Activated CD8-positive, alpha-beta memory T cell treated with anti-CD3 and anti-CD28 coated beads, Interleukin-2, amount 50 U/mL, for 24 hours (primary cell): ENCODE results near the gene FCER2.

Experiments
- DNase-seq: peaks from one replicate; pipeline ENCODE4 v3.0.0-alpha.2; 2020; ENCODE audit errors: extremely low read depth

The FCER2 gene

GRCh38 chr19:7733376-7733775, 31.4 kb upstream of the FCER2 start:
- no peak for DNase-seq

GRCh38 chr19:7732045-7732444, 30.1 kb upstream of the FCER2 start, which contains the start of gene CLEC4G:
Gene CLEC4G, minus strand, starts transcription at chr19:7732110. Its CDS starts 8 bp downstream, at chr19:7732102.
- DNase-seq, result no peak

- DNase-seq, result no peak
Measured at GRCh38 chr19:7731615-7732014, 29.7 kb upstream of the FCER2 start.

GRCh38 chr19:7731218-7731595, 29.3 kb upstream of the FCER2 start:
- DNase-seq, result no peak

DNA sequence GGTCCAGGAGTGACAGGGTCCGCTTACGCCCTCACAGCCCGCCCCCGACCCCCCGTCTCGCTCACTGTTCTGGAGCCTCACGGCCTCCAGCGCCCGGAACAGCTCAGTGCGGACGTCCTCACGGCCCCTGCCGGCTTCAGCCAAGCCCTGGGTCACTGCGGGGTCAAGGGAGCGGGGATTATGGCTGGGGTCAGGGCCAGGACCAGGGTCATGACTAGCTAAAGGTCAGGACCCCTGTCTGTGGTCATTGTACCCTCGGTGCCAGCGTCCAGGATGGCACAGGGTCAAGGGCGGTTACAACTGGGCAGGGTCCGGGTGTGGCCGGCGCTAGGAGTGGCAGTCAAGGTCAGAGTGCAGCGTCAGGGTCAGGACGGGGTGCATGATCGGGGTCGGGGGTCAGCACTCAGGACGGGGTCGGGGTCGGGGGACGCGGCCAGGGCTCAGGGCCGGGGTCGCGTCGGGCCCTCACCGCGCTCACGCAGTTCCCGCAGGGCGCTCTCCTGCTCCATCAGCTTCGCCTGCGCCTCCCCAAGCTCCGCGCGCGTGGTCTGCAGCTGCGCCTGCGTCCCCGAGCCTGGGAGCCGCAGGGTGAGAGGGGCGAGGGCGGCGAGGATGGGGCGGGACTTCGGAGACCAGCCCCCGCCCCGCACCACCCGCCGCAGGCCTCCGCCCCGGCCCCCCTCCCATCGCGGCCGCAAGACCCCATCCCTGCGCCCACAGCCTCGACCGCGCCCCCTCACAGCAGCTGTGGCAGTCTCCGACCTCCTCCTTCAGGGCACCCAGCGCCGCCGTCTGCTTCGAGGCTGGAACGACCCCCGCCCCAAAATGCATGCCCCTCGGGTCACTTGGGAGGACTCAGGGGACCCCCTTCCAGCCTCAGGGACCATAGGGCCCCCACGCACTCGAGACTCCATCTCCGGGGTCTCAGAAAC, 28.6 kb upstream of the FCER2 start:
- no peak for DNase-seq

DNA sequence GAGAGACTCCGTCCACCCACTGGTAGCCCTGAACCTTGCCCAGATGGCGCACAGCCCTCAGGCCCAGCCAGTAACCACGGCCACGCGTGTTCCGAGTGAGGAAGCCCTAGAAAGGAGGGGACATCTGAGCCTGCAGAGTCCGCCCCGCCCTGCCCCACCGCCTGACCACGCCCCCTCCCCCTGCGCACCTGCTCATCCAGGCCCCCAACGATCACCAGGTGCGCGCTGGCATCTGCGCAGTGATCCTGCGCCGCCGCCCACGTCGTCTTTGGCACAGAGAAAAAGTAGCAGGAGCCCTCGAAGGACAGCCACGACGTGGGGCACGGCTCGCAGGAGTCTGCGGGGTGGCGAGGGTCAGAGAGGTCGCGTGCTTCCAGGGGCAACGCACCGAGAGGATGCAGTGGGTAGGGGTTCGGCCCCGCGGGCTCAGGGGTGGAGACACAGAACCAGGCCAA, 27.9 kb upstream of the FCER2 start:
- no peak for DNase-seq

- DNase-seq, result no peak
Measured at GRCh38 chr19:7729211-7729610, 27.3 kb upstream of the FCER2 start.

DNA sequence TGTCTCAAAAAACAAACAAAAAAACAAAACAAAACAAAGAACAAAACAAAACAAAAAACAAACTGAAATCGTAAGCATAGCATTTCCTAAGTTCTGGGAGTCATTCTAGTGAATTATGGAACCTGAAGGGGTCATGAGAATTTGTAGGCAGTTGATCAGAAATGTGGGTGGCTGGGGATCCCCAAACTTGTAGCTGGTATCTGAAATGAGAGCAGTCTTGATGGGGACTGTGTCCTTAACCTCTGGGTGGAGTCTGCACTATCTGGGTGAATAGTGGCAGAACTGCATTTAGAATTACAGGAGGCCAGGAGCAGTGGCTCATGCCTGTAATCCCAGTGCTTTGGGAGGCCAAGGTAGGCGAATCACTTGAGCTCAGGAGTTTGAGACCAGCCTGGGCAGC, 23.9 kb upstream of the FCER2 start:
- DNase-seq, result no peak

DNA sequence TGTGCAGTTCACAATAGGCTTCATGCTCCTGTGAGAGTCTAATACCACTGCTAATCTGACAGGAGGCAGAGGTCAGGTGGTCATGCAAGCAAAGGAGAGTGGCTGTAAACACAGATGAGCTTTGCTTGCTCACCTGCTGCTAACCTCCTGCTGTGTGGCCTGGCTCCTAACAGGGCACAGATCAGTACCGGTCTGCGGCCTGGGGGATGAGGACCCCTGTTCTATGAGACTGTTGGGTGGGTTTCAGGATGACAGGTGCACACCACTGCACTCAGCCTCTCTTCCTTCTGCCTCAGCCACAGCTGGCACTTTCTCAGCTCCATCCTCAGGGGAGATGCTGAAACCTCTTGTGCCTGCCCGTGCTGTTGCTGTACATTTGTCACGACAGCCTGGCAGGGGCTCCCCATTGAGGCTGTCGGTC, 20.3 kb upstream of the FCER2 start:
- DNase-seq, result no peak

DNA sequence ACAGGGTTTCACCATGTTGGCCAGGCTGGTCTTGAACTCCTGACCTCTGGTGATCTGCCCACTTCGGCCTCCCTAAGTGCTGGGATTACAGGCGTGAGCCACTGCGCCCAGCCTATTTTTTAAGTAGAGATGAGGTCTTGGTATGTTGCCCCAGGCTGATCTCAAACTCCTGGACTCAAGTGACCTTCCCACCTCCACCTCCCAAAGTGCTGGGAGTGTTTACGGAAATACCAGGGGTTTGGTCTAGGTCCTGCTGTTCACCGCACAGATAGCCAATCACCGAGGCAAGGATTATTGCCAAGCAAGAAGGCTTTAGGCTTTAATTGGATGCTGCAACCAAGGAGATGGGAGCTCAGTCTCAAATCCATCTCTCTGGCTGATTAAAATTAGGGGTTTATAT, 18.4 kb upstream of the FCER2 start:
- no peak for DNase-seq

GRCh38 chr19:7718668-7719067, 16.7 kb upstream of the FCER2 start:
- DNase-seq, result no peak

- no peak for DNase-seq
Measured at GRCh38 chr19:7716762-7717161, 14.8 kb upstream of the FCER2 start.

DNA sequence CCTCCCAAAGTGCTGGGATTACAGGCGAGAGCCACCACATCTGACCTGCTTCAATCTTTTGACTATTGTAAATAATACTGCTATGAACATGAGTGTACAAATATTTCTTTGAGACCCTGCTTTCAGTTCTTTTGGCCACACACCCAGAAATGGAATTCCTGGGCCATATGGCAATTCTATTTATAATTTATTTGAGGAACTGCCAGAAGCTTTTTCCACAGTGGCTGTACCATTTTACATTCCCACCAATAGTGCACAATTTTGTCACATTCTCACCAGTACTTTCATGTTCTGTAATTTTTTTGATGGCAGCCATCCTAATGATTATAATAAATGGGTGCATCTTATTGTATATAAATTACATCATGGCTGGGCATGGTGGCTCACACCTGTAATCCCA, 13.7 kb upstream of the FCER2 start:
- DNase-seq, result no peak

- no peak for DNase-seq
Measured at GRCh38 chr19:7710616-7711015, 8.7 kb upstream of the FCER2 start.

DNA sequence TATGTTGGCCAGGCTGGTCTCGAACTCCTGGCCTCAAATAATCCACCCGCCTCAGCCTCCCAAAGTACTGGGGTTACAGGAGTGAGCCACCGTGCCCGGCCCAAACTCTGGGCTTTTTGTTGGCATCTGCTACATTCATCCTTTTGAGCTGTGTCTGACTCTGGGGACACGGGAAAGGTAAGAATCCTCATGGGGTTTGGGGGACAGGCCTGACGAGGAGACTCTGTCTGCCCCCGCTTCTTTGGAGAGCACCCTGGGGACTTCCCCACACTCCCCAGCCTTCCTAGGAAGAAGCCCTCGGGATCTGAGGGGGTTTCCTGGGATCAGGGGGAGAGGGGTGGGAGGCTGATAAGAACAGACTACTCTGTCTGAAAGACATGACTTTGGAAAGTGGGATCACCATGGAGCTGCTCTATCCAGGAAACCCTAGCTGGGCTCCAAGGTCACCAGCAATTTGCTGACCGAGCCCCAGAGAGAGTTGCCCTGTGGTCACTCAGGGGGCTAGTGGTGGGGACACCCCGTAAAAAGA, 8.1 kb upstream of the FCER2 start:
- DNase-seq, result no peak

DNA sequence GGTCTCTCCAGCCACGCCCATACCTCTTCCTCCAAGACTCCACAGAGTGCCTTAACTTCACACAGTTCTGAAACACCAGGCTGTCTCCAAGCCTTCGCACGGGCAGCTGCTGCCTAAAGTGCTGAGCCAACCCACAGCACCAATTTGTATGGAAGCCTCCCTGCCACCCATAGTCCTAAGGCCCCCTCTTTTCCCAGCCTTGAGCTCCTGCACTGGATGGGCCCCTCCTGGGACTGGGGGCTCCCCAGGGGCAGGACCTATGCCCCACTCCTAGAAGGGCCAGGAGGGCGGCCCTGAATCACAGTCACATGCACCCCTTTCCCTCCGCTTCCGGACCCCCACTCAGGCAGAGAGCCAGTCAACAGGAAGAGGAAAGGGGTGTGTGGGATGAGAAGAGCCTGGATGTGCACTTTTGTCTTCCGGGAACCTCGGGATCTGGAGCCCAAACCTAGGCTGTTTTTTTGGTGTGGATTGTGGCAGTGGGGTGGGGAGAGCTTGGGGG, 5.1 kb upstream of the FCER2 start:
- no peak for DNase-seq

DNA sequence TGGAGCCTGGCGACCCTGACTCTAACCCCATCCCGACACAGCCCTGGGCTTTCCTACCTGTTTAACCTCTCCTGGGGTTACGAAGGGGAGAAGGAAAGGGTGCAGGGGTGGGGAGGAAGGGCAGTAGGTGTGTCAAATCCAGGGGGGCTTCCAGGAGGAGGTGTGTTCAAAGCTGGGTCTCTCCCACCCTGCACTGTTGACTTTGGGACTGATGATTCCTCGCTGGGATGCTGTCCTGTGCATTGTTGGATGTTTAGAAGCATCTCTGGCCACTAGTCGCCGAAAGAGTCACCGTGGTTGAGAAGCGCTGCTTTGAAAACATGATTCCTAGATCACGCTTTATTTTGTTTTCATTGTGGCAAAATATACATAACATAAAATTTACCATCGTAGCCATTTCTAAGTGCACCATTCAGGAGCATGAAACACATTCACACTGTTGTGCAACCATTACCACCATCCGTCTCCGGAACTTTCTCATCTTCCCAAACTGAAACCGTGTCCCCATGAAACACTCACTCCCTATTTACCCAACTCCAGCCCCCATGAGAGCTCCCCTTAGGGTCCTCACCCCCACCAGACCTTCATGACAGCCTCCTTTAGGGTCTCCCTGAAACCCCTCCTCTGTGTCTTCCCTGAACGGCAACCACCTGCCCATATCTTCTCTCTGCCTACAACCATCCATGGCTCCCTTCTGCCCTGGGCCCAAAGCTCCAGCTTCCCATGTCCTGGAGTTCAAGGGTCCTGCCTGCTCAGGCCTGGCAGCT, 4.4 kb upstream of the FCER2 start:
- no peak for DNase-seq

GRCh38 chr19:7705387-7706187, 3.7 kb upstream of the FCER2 start:
- DNase-seq, result peak; percentile 53

GRCh38 chr19:7704280-7705060, 2.5 kb upstream of the FCER2 start:
- no peak for DNase-seq

GRCh38 chr19:7703332-7703731, 1.4 kb upstream of the FCER2 start:
- DNase-seq, result no peak
